Thymus (tissue), 11 donors: ENCODE results near the gene ABCF1. TPM values are rescaled to one million over a fixed set of nuclear protein-coding genes. Genes with fewer than 3 reads are reported as not detected.
A peak's percentile ranks its signal among the peaks of the same experiment; 100 is the strongest.

Experiments used
- DNase-seq, 9 donors: peaks; one replicate each; pipeline ENCODE4 v3.0.0-alpha.2; 2013; ENCODE audit warnings: low spot score in 9 of 9, low read depth in 6 of 9, missing footprints in 1 of 9
- H3K27ac ChIP-seq, 2 donors: one replicate each; pipeline ENCODE4 v1.5.1; 2013; ENCODE audit warnings: control low read depth in 1 of 2, low read depth in 1 of 2, low read length in 1 of 2, mild to moderate bottlenecking in 1 of 2, moderate library complexity in 1 of 2
- H3K27me3 ChIP-seq, 2 donors: one replicate each; pipeline ENCODE4 v1.5.1; 2013; ENCODE audit warnings: low read length in 1 of 2; ENCODE audit not compliant: control insufficient read depth in 2 of 2, insufficient read depth in 1 of 2
- H3K36me3 ChIP-seq, 2 donors: one replicate each; pipeline ENCODE4 v1.5.1; 2013; ENCODE audit warnings: low read length in 1 of 2, mild to moderate bottlenecking in 1 of 2, moderate library complexity in 1 of 2; ENCODE audit not compliant: control insufficient read depth in 2 of 2, insufficient read depth in 2 of 2
- H3K4me1 ChIP-seq, 2 donors: one replicate each; pipeline ENCODE4 v1.5.1; 2013; ENCODE audit warnings: low read length in 2 of 2; ENCODE audit not compliant: control insufficient read depth in 2 of 2, insufficient read depth in 2 of 2
- H3K4me3 ChIP-seq, 2 donors: one replicate each; pipeline ENCODE4 v1.5.1; 2013; ENCODE audit warnings: low read length in 2 of 2, control low read depth in 1 of 2, mild to moderate bottlenecking in 1 of 2
- H3K9me3 ChIP-seq, 2 donors: one replicate each; pipeline ENCODE4 v1.5.1; 2013; ENCODE audit warnings: low read length in 1 of 2, mild to moderate bottlenecking in 1 of 2; ENCODE audit not compliant: control insufficient read depth in 2 of 2, insufficient read depth in 1 of 2
- WGBS: extraction: QIAGEN DNeasy Blood & Tissue Kit; methylation state at CpG from one replicate; pipeline ENCODE4 v1.1.7; 2013; 5-methylcytosine and 5-hydroxymethylcytosine counted together
- polyA plus RNA-seq: library from polyadenylated mRNA; stranded (reverse); fragments of 200-250 nt; gene quantifications from one replicate; pipeline ENCODE4 v1.2.3, GENCODE V29; 2013
- total RNA-seq: library from RNA; stranded (reverse); fragments of 120-200 nt; gene quantifications from one replicate; pipeline ENCODE4 v1.2.4, GENCODE V29; 2013
- donor health status: healthy.

Gene ABCF1
- total and polyA plus RNA-seq, 2 donors: 23.5 to 33.9 TPM

GRCh38 chr6:30601436-30601814 lies 30.2 kb downstream of the ABCF1 start:
- WGBS: 20% methylated on average over 6 of the region's 6 CpGs
- H3K36me3 ChIP-seq: peaks cover 64 to 69% of the 10 kb centered on the region in 2 donors
- no peaks in the 10 kb centered on the region for H3K9me3 ChIP-seq
- peak overlapping the region in 1 of 2 donors; percentile 15 for H3K27ac ChIP-seq
- no peak for DNase-seq
- no peaks in the 10 kb centered on the region for H3K27me3 ChIP-seq
- H3K4me3 ChIP-seq: no peak overlapping the region
- H3K4me1 ChIP-seq: peaks cover 0 to 10% of the 10 kb centered on the region in 2 donors

GRCh38 chr6:30601815-30602641 lies 30.8 kb downstream of the ABCF1 start:
- Histone ChIP-seq H3K4me1 (peaks cover 0 to 10% of the 10 kb centered on the region in 2 donors), H3K4me3 (no peak overlapping the region), H3K9me3 (no peaks in the 10 kb centered on the region), H3K27me3 (no peaks in the 10 kb centered on the region), H3K36me3 (peaks cover 67 to 75% of the 10 kb centered on the region in 2 donors), H3K27ac (no peak overlapping the region)
- DNase-seq: no peak
- WGBS: 93% methylated on average over 39 of the region's 39 CpGs

GRCh38 chr6:30603961-30604360 lies 32.7 kb downstream of the ABCF1 start:
- peaks cover 80 to 92% of the 10 kb centered on the region in 2 donors for H3K36me3 ChIP-seq
- peaks cover 0 to 10% of the 10 kb centered on the region in 2 donors for H3K4me1 ChIP-seq
- 98% methylated on average over 13 of the region's 13 CpGs for WGBS
- no peak overlapping the region for H3K27ac ChIP-seq
- no peak overlapping the region for H3K4me3 ChIP-seq
- H3K9me3 ChIP-seq: no peaks in the 10 kb centered on the region
- DNase-seq: no peak
- H3K27me3 ChIP-seq: no peaks in the 10 kb centered on the region

- peaks cover 33 to 56% of the 10 kb centered on the region in 2 donors for H3K36me3 ChIP-seq
- H3K4me3 ChIP-seq: no peak overlapping the region
- no peak for DNase-seq
- H3K9me3 ChIP-seq: no peaks in the 10 kb centered on the region
- H3K27ac ChIP-seq: no peak overlapping the region
- H3K4me1 ChIP-seq: peaks cover 15 to 21% of the 10 kb centered on the region in 2 donors
- no peaks in the 10 kb centered on the region for H3K27me3 ChIP-seq
- WGBS: 97% methylated on average over 4 of the region's 4 CpGs
Measured at GRCh38 chr6:30610065-30610464, 38.8 kb downstream of the ABCF1 start.

GRCh38 chr6:30611150-30611855 lies 40.1 kb downstream of the ABCF1 start:
- H3K4me1 ChIP-seq: peaks cover 15 to 21% of the 10 kb centered on the region in 2 donors
- 96% methylated on average over 9 of the region's 9 CpGs for whole genome bisulfite sequencing
- no peaks in the 10 kb centered on the region for H3K9me3 ChIP-seq

GRCh38 chr6:30611856-30612194 lies 40.6 kb downstream of the ABCF1 start:
- Histone ChIP-seq H3K4me3 (no peak overlapping the region), H3K27ac (no peak overlapping the region), H3K36me3 (peaks cover 28 to 50% of the 10 kb centered on the region in 2 donors), H3K27me3 (no peaks in the 10 kb centered on the region), H3K4me1 (peaks cover 15 to 21% of the 10 kb centered on the region in 2 donors), H3K9me3 (no peaks in the 10 kb centered on the region)
- WGBS: 98% methylated on average over 2 of the region's 2 CpGs
- no peak for DNase-seq

More at GRCh38 chr6:30611150-30611855, 40.1 kb downstream of the ABCF1 start:
- H3K27me3 ChIP-seq: no peaks in the 10 kb centered on the region
- H3K4me3 ChIP-seq: no peak overlapping the region
- peaks cover 27 to 50% of the 10 kb centered on the region in 2 donors for H3K36me3 ChIP-seq
- H3K27ac ChIP-seq: no peak overlapping the region
- no peak for DNase-seq

- H3K36me3 ChIP-seq: peaks cover 30 to 48% of the 10 kb centered on the region in 2 donors
- WGBS: 89% methylated on average over 1 of the region's 1 CpG
- peaks cover 15 to 21% of the 10 kb centered on the region in 2 donors for H3K4me1 ChIP-seq
- H3K27me3 ChIP-seq: no peaks in the 10 kb centered on the region
- no peak overlapping the region for H3K4me3 ChIP-seq
- DNase-seq: no peak
- no peaks in the 10 kb centered on the region for H3K9me3 ChIP-seq
- no peak overlapping the region for H3K27ac ChIP-seq
Measured at GRCh38 chr6:30612213-30612612, 41.0 kb downstream of the ABCF1 start.

- H3K9me3 ChIP-seq: no peaks in the 10 kb centered on the region
- no peak overlapping the region for H3K4me3 ChIP-seq
- no peak for DNase-seq
- peaks cover 15 to 21% of the 10 kb centered on the region in 2 donors for H3K4me1 ChIP-seq
- H3K27me3 ChIP-seq: no peaks in the 10 kb centered on the region
- peaks cover 28 to 43% of the 10 kb centered on the region in 2 donors for H3K36me3 ChIP-seq
- peak overlapping the region; percentile 22 to 75 for H3K27ac ChIP-seq
- WGBS: 88% methylated on average over 6 of the region's 6 CpGs
Measured at GRCh38 chr6:30612687-30613248, 41.5 kb downstream of the ABCF1 start.
